Activated naive CD4-positive, alpha-beta T cell treated with anti-CD3 and anti-CD28 coated beads, Interleukin-2, amount 50 U/mL, for 24 hours (primary cell): Measurements from ENCODE around the gene SERPINB2.
"Not testable (repeated sequence)": the region's sequence is repeated elsewhere in the genome, so short reads cannot be mapped to it uniquely, and the experiment has no call there.

ENCODE experiments used
- H3K27ac Mint-ChIP-seq: one replicate; pipeline ENCODE4 v1.8.0; 2021; ENCODE audit warnings: mild to moderate bottlenecking, mixed read lengths
- H3K27me3 Mint-ChIP-seq: one replicate; pipeline ENCODE4 v1.8.0; 2021; ENCODE audit warnings: mixed read lengths
- H3K36me3 Mint-ChIP-seq: one replicate; pipeline ENCODE4 v1.8.0; 2021; ENCODE audit warnings: mixed read lengths
- H3K4me1 Mint-ChIP-seq: one replicate; pipeline ENCODE4 v1.8.0; 2021; ENCODE audit warnings: mixed read lengths
- H3K4me3 Mint-ChIP-seq: one replicate; pipeline ENCODE4 v1.8.0; 2021; ENCODE audit warnings: mild to moderate bottlenecking, mixed read lengths
- H3K9me3 Mint-ChIP-seq: one replicate; pipeline ENCODE4 v1.8.0; 2021; ENCODE audit warnings: mixed read lengths

SERPINB2 gene

DNA sequence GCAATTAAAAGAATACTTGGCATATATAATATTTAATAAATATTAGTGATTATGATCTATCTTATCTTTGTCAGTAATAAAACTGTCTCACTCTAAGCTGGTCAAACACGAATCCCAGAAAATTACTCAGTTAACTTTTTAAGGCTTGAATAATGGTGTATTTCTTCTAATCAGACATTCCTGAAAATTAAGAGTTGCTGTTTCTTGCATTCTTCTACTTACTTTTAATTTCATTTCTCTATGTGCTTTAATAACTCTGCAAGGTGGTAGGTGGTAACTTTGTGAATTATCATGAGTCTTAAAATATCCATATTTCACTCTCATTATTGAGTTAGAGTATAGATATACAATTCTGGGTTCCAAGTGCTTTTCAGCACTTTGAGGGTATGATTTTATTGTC lies 17.2 kb downstream of the SERPINB2 start:
- Mint-ChIP-seq H3K4me3 (no peak overlapping the region), H3K27me3 (peaks cover 12% of the 10 kb centered on the region), H3K27ac (no peak overlapping the region), H3K36me3 (no peaks in the 10 kb centered on the region), H3K4me1 (no peaks in the 10 kb centered on the region), H3K9me3 (no peaks in the 10 kb centered on the region)

DNA sequence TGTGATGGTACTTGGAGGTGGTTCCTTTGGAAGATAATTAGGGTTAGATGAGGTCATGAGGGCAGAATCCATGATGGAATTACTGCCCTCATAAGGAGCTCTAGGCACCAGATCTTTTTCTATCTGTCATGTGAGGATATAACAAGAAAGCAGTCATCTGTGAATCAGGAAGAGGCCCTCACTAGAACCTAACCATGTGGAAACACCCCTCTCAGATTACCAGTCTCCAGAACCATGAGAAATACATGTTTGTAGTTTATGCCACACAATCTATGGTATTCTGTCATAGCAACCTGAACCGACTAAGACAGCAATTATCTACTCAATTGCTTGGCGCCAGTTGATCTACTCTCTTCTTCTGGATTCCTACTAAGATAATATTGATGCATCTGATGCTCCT lies 17.9 kb downstream of the SERPINB2 start:
- Mint-ChIP-seq H3K27ac (no peak overlapping the region), H3K27me3 (peaks cover 12% of the 10 kb centered on the region), H3K4me1 (no peaks in the 10 kb centered on the region), H3K9me3 (no peaks in the 10 kb centered on the region), H3K4me3 (no peak overlapping the region), H3K36me3 (no peaks in the 10 kb centered on the region)

DNA sequence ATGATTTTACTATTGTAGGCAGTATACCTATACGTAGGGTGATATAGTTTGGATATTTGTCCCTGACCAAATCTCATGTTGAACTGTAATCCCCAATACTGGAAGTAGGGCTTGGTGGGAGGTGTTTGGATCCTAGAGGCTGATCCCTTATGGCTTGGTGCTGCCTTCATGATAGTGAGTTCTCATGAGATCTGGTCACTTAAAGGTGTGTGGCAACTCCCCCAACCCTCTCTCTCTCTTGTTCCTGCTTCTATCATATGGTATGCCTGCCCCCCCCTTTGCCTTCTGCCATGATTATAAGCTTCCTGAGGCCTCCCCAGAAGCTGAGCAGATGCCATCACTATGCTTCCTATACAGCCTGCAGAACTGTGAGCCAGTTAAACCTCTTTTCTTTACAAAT lies 18.6 kb downstream of the SERPINB2 start:
- Mint-ChIP-seq H3K9me3 (no peaks in the 10 kb centered on the region), H3K4me1 (no peaks in the 10 kb centered on the region)

DNA sequence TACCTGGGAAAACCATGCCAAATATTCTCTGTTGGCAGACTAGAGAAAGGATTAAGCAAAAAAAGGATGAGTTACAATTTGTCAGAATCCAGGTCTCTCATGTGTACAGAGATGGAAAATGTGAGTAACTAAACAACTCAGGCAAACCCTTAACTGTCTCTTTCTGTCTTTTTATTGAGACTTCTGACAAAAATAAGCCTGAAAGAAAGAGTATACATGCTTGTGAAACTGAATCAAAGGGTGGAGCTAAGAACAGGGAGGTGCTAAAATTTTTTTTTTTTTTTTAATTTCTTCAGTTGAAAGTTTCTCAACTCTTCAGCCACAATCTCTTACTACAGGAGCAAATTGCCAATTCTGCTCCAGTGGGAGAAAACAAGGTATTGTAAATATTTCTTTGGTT lies 20.2 kb downstream of the SERPINB2 start, which contains the start of gene SERPINB10:
Gene SERPINB10, plus strand, starts transcription at position 295 of the 400 bp plus-strand sequence. CDS start 7,553 bp downstream, outside the sequence.
- H3K27me3 Mint-ChIP-seq, result peaks cover 18% of the 10 kb centered on the region
- H3K4me3 Mint-ChIP-seq, result no peak within 1 kb of the TSS
- no peaks in the 10 kb centered on the region for H3K4me1 Mint-ChIP-seq
- H3K27ac Mint-ChIP-seq, result no peak within 1 kb of the TSS
- no peaks in the 10 kb centered on the region for H3K36me3 Mint-ChIP-seq
- H3K9me3 Mint-ChIP-seq, result no peaks in the 10 kb centered on the region

More for the DNA sequence above, 18.6 kb downstream of the SERPINB2 start:
- Mint-ChIP-seq H3K4me3 (no peak overlapping the region), H3K36me3 (no peaks in the 10 kb centered on the region), H3K27me3 (peaks cover 14% of the 10 kb centered on the region), H3K27ac (no peak overlapping the region)

DNA sequence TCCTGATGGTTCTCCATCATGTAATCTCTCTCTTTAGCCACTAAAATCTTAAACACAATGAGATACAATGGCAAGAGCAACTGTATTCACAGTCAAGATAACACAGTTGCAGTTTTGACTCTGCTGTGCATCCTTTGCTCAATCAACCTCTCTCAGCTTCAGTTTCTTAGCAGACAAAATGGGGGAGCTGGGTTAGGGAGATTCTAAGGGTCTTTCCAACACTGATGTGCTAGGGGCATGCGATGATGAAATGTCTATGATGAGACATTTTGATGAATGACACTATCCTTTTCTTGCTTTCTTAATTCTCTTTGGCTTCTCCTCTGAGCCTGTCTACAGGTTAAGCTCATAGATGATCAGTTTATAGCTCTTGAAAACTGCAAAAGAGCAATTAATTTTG lies 21.4 kb downstream of the SERPINB2 start:
- Mint-ChIP-seq H3K4me3 (no peak overlapping the region), H3K27ac (no peak overlapping the region), H3K4me1 (no peaks in the 10 kb centered on the region)

DNA sequence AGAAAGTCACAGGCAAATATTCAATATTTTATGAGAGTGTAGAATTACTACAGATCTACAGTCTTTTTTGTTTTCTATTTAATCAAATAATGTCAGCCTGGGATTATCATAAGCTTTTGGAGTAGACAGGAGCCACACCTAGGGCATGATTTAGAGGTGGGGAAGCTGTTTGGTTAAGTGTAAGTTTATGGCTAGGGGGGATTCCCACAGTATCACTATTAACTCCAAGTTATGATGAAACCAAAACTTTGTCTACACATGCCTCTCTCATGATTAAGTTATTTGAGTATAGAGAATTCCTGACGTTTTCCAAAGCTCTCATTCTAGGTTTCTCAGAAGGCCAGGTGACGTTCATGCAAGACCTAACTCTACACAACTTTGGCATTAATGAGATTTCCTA lies 22.4 kb downstream of the SERPINB2 start:
- no peak overlapping the region for H3K27ac Mint-ChIP-seq
- H3K9me3 Mint-ChIP-seq, result no peaks in the 10 kb centered on the region
- peaks cover 25% of the 10 kb centered on the region for H3K27me3 Mint-ChIP-seq
- H3K4me1 Mint-ChIP-seq, result no peaks in the 10 kb centered on the region
- no peak overlapping the region for H3K4me3 Mint-ChIP-seq
- no peaks in the 10 kb centered on the region for H3K36me3 Mint-ChIP-seq

More for the DNA sequence above, 21.4 kb downstream of the SERPINB2 start:
- Mint-ChIP-seq H3K27me3 (peaks cover 23% of the 10 kb centered on the region), H3K36me3 (no peaks in the 10 kb centered on the region), H3K9me3 (no peaks in the 10 kb centered on the region)

DNA sequence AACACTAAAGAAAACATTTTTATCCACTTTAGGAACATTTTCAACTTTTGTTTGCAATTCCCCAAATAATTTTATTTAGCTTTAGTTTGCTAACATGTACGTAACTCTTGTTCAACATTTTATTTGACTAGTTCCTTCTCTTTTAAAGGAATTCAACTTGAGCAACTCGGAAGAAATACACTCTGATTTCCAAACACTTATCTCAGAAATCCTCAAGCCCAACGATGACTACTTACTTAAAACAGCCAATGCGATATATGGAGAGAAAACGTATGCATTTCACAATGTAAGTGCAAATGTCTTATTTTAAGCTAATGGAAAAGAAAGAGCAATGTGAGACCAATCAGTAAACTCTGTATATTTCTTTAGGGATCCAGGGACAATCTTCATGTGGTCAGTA lies 30.3 kb downstream of the SERPINB2 start:
- H3K4me1 Mint-ChIP-seq, result no peaks in the 10 kb centered on the region
- no peak overlapping the region for H3K27ac Mint-ChIP-seq
- no peaks in the 10 kb centered on the region for H3K9me3 Mint-ChIP-seq
- H3K27me3 Mint-ChIP-seq, result peaks cover 21% of the 10 kb centered on the region
- no peaks in the 10 kb centered on the region for H3K36me3 Mint-ChIP-seq
- H3K4me3 Mint-ChIP-seq, result no peak overlapping the region

DNA sequence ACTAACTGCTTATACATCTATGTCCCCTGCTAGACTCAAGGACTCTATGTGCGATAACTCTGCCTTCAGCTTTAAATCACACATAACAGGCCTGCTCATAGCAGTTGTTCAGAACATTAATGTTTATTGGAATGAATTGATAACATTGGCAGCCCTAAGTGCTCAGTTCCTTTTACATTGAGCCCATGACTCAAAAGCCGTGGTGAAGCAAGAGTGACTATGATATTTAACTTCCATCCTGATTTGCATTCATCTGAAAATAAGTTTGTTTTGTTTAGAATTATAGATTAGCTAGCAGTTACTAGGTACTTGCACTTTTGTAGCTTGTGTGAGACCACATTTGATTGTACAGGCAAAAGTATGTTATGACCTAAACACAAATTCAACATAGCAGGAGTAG lies 34.5 kb downstream of the SERPINB2 start:
- Mint-ChIP-seq H3K4me3 (no peak overlapping the region), H3K9me3 (no peaks in the 10 kb centered on the region), H3K27me3 (peaks cover 15% of the 10 kb centered on the region), H3K36me3 (no peaks in the 10 kb centered on the region), H3K4me1 (no peaks in the 10 kb centered on the region), H3K27ac (no peak overlapping the region)

DNA sequence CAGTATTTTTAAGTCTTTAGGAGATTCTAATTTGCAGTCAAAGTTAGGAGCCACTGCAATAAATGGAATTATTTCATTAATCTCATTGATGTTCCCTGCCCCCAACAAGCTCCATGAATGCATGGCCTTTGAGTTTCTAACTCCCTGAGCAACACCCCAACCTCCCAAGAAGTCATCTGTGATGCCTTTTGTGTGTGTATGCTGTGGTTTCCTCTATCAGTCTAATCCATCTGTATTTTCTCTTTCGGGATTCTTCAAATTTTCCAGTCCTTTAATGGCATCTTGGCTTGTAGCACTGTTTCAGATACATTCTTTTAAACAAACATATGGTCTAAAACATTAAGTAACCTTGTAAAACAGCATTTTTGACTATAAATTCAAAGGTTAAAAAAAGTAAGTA lies 37.0 kb downstream of the SERPINB2 start:
- H3K4me3 Mint-ChIP-seq, result no peak overlapping the region
- H3K9me3 Mint-ChIP-seq, result no peaks in the 10 kb centered on the region
- H3K36me3 Mint-ChIP-seq, result no peaks in the 10 kb centered on the region
- no peak overlapping the region for H3K27ac Mint-ChIP-seq
- peaks cover 15% of the 10 kb centered on the region for H3K27me3 Mint-ChIP-seq
- H3K4me1 Mint-ChIP-seq, result no peaks in the 10 kb centered on the region

DNA sequence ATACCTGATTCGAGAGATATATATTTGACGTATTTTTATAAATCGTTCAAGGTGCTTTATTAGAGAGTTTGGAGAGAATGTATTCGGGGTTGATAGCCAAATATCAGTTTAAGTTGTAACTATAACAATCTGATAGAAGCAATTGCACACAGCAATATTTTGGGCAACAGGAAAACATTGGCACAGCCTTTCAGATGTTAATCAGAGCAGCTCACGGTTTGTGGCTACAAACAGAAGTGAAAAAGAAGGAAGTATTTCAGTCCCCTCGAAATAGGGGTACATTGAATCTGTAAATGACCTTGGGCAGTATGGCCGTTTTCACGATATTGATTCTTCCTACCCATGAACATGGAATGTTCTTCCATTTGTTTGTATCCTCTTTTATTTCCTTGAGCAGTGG lies 40.8 kb downstream of the SERPINB2 start:
- no peaks in the 10 kb centered on the region for H3K4me1 Mint-ChIP-seq
- peaks cover 14% of the 10 kb centered on the region for H3K27me3 Mint-ChIP-seq
- no peak overlapping the region for H3K27ac Mint-ChIP-seq
- H3K9me3 Mint-ChIP-seq, result no peaks in the 10 kb centered on the region
- H3K4me3 Mint-ChIP-seq, result no peak overlapping the region
- H3K36me3 Mint-ChIP-seq, result no peaks in the 10 kb centered on the region

DNA sequence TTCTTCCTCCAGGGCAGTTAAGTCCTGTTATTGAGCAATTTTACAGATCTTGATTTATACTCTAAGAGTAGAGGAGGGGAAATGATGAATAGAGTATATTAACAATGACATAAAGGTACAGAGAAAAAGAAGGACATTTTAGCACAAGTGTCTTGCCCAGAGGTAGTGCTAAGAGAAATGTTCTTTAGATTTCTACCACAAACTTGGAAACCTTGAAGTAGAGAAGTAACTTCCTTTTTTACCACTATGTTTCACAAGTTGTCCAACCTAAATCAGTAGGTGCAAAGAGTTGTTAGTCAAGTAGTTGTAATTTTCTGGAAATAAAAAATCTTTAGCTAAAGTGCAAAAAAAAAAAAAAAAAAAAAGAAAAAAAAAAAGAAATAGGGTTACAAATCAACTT lies 41.9 kb downstream of the SERPINB2 start:
- H3K4me3 Mint-ChIP-seq, H3K4me1 Mint-ChIP-seq, H3K36me3 Mint-ChIP-seq, H3K27ac Mint-ChIP-seq, H3K9me3 Mint-ChIP-seq: not testable (repeated sequence)
- peaks cover 17% of the 10 kb centered on the region for H3K27me3 Mint-ChIP-seq

DNA sequence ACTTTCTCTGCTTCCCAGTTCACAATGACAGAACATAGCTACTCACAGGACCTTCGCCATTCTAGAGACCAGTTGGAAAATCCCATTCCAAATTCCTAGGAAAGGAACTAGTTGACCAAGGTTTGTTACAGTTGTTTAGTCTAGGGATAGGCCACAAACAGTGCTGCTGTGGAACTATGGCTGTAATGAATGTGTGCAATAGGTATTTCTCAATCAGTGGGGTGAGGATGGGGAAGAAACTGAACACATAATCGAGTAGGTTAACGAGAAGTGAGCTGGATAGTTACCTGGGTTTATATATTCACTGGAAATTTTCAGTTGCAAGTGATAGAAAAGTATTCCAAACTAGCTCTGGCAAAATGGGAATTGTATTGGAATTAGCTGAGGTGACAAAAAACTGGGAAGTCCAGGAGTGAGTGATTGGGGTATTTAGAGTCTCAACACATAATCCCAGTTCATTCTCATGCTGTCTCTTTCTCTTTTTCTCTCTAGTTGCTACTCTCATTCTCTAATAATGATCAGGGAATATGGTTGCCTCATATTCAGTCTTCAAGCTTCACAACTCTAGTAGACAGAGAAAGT lies 43.4 kb downstream of the SERPINB2 start:
- Mint-ChIP-seq H3K36me3 (no peaks in the 10 kb centered on the region), H3K9me3 (no peaks in the 10 kb centered on the region), H3K27me3 (peaks cover 23% of the 10 kb centered on the region), H3K4me3 (no peak overlapping the region), H3K4me1 (no peaks in the 10 kb centered on the region), H3K27ac (no peak overlapping the region)

DNA sequence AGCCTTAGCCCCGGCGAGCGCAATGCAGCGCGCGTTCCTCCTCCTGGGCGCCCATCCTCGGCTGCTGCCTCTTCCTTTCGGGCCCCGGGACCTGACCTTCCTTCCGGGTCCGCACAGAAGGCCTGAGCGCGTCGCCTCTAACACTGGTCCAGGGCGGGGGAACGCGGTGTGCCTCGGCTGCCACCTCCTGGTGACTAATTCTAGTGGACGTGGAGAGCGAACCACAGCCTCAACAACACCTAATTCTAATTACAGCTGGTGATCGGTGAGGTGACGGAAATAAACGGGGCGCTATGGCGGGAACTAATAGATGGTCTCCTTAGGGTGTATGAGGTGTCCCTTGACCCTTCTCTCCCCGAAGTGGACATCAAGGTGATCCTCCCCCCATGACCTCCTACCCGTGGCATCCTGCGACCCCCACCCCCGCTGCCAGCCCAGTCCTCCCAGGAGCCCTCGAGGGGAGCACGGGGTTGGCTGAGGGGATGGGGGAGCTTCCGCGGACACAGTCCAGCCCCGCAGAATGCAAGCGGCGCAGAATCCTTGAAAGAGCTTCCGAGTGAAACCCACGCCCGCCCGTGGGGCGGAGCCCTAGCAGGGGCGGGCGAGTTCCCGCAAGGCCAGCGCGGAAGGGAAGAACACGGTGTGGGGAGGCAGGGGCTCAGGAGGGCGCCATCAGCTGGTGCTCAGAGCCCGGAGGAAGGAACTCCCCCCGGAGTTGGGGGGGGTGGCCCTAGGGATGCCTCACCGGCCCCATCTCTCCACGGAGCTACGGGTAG lies 48.8 kb downstream of the SERPINB2 start:
- no peaks in the 10 kb centered on the region for H3K9me3 Mint-ChIP-seq
- peaks cover 18% of the 10 kb centered on the region for H3K27me3 Mint-ChIP-seq
- H3K27ac Mint-ChIP-seq, result no peak overlapping the region
- peaks cover 3% of the 10 kb centered on the region for H3K4me1 Mint-ChIP-seq
- peak overlapping the region; percentile 45 for H3K4me3 Mint-ChIP-seq
- H3K36me3 Mint-ChIP-seq, result no peaks in the 10 kb centered on the region

DNA sequence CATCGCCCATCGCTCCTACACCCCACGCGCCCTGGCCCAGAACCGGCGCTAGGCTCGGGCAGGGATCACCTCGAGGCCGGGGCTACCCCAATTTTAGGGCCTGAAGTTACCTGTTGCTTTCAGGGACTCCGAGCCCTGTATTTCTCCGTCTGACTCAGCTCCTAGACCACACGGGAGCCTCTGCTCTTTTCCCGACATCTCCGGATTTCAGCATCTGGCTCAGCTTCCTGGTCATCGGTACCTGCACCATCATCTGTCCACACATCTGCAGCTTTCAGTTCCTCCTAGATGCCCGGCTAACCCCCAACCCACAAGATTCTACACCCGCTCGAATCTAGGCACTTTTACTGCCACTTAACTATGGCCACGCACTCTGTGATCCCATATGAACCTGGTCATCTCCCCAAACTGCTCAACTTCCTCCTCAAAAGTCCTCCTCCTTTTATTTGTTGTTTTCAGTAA lies 49.5 kb downstream of the SERPINB2 start:
- H3K4me3 Mint-ChIP-seq, result no peak overlapping the region
- H3K27ac Mint-ChIP-seq, result no peak overlapping the region
- H3K36me3 Mint-ChIP-seq, result no peaks in the 10 kb centered on the region
- H3K27me3 Mint-ChIP-seq, result peaks cover 16% of the 10 kb centered on the region
- peaks cover 3% of the 10 kb centered on the region for H3K4me1 Mint-ChIP-seq
- no peaks in the 10 kb centered on the region for H3K9me3 Mint-ChIP-seq

DNA sequence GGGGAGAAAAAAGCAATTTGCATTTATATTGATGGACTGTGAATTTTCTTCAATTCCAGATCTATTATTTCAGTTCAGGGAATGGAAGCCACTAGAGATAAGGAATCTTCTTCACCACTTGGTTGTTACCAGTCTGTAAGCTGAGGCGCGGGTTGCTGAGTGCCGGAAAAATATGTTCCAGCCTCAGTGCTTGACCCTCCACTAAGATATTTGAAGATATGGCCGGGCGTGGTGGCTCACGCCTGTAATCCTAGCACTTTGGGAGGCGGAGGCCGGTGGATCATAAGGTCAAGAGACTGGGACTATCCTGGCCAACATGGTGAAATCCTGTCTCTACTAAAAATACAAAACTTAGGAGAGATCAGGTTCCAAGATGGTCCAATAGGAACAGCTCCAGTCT lies 52.5 kb downstream of the SERPINB2 start:
- Mint-ChIP-seq H3K27me3 (peaks cover 27% of the 10 kb centered on the region), H3K9me3 (no peaks in the 10 kb centered on the region), H3K4me3 (no peak overlapping the region), H3K36me3 (no peaks in the 10 kb centered on the region), H3K27ac (no peak overlapping the region), H3K4me1 (peaks cover 3% of the 10 kb centered on the region)

DNA sequence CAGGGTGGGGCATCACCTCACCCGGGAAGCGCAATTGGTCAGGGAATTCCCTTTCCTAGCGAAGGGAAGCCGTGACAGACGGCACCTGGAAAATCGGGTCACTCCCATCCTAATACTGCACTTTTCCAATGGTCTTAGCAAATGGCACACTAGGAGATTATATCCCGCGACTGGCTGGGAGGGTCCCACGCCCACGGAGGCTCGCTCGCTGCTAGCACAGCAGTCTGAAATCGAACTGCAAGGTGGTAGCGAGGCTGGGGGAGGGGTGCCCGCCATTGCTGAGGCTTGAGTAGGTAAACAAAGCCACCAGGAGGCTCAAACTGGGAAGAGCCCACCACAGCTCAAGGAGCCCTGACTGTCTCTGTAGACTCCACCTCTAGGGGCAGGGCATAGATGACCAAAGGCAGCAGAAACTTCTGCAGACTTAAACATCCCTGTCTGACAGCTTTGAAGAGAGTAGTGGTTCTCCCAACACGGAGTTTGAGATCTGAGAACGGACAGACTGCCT lies 53.1 kb downstream of the SERPINB2 start:
- peaks cover 25% of the 10 kb centered on the region for H3K27me3 Mint-ChIP-seq
- not testable (repeated sequence) for H3K9me3 Mint-ChIP-seq, H3K4me1 Mint-ChIP-seq, H3K27ac Mint-ChIP-seq, H3K36me3 Mint-ChIP-seq, H3K4me3 Mint-ChIP-seq
